ENCODE data around the gene UQCR11. TPM values are rescaled to one million over a fixed set of nuclear protein-coding genes. Genes with fewer than 3 reads are reported as not detected.

UQCR11 gene
- total RNA-seq, 1 experiment from 2014 or later: 42.2 TPM

GRCh38 chr19:1636325-1637236 is 31.3 kb upstream of the UQCR11 start:
- no peak for DNase-seq (ENCODE audit: low spot score)

- DNase-seq (ENCODE audit: low spot score): no peak
Measured at GRCh38 chr19:1634938-1635243, 29.6 kb upstream of the UQCR11 start.

GRCh38 chr19:1634242-1634937 is 29.1 kb upstream of the UQCR11 start:
- DNase-seq (ENCODE audit: low spot score): no peak

- DNase-seq (ENCODE audit: low spot score): no peak
Measured at GRCh38 chr19:1633269-1633826, 28.1 kb upstream of the UQCR11 start.

- DNase-seq (ENCODE audit: low spot score): no peak
Measured at GRCh38 chr19:1632462-1633268, 27.4 kb upstream of the UQCR11 start.

- DNase-seq (ENCODE audit: low spot score): no peak
Measured at GRCh38 chr19:1631557-1632100, 26.4 kb upstream of the UQCR11 start.

GRCh38 chr19:1630811-1631210 is 25.5 kb upstream of the UQCR11 start:
- no peak for DNase-seq (ENCODE audit: low spot score)

GRCh38 chr19:1630012-1630411 is 24.8 kb upstream of the UQCR11 start:
- DNase-seq (ENCODE audit: low spot score): no peak

- no peak for DNase-seq (ENCODE audit: low spot score)
Measured at GRCh38 chr19:1629256-1629808, 24.1 kb upstream of the UQCR11 start.

- no peak for DNase-seq (ENCODE audit: low spot score)
Measured at GRCh38 chr19:1627194-1627593, 21.9 kb upstream of the UQCR11 start.

- no peak for DNase-seq (ENCODE audit: low spot score)
Measured at GRCh38 chr19:1626417-1627010, 21.3 kb upstream of the UQCR11 start.

- DNase-seq (ENCODE audit: low spot score): peak; percentile 12
Measured at GRCh38 chr19:1624458-1624857, 19.2 kb upstream of the UQCR11 start.

GRCh38 chr19:1622541-1622940 is 17.3 kb upstream of the UQCR11 start:
- DNase-seq (ENCODE audit: low spot score): no peak

GRCh38 chr19:1622007-1622406 is 16.7 kb upstream of the UQCR11 start:
- no peak for DNase-seq (ENCODE audit: low spot score)

GRCh38 chr19:1621574-1621973 is 16.3 kb upstream of the UQCR11 start:
- no peak for DNase-seq (ENCODE audit: low spot score)

- no peak for DNase-seq (ENCODE audit: low spot score)
Measured at GRCh38 chr19:1621021-1621420, 15.8 kb upstream of the UQCR11 start.

GRCh38 chr19:1620502-1620901 is 15.2 kb upstream of the UQCR11 start:
- DNase-seq (ENCODE audit: low spot score): no peak

GRCh38 chr19:1619703-1620102 is 14.4 kb upstream of the UQCR11 start:
- DNase-seq (ENCODE audit: low spot score): no peak

- no peak for DNase-seq (ENCODE audit: low spot score)
Measured at GRCh38 chr19:1619094-1619439, 13.8 kb upstream of the UQCR11 start.

GRCh38 chr19:1618157-1619093 is 13.2 kb upstream of the UQCR11 start:
- no peak for DNase-seq (ENCODE audit: low spot score)

All from H4 (cell line).